ENCODE measurements around the gene FAM185A. TPM values are rescaled to one million over a fixed set of nuclear protein-coding genes. Genes with fewer than 3 reads are reported as not detected.
"Not testable (repeated sequence)": the region's sequence is repeated elsewhere in the genome, so short reads cannot be mapped to it uniquely, and the experiment has no call there.

Gene FAM185A
- total RNA-seq, 1 experiment from 2014 or later, result 12.8 TPM

- H3K36me3 Mint-ChIP-seq (ENCODE audit: insufficient read depth, unreplicated experiment); H3K4me3 ChIP-seq (ENCODE audit: low read depth, low read length); H3K9me3 Mint-ChIP-seq (ENCODE audit: unreplicated experiment); DNase-seq; CTCF ChIA-PET; intact Hi-C loops (cut with micrococcal nuclease; ENCODE audit: unreplicated experiment); H3K4me3 Mint-ChIP-seq (ENCODE audit: unreplicated experiment); H3K27me3 ChIP-seq (replicated peaks; ENCODE audit: control insufficient read depth, insufficient read depth, low read length); H3K9me3 ChIP-seq; POLR2A ChIA-PET; H3K27me3 Mint-ChIP-seq (ENCODE audit: insufficient read depth, unreplicated experiment); H3K27ac Mint-ChIP-seq (ENCODE audit: unreplicated experiment); H3K36me3 ChIP-seq (ENCODE audit: control insufficient read depth, insufficient read depth, low read length); BruUV-seq (replicated peaks); H3K4me1 Mint-ChIP-seq (ENCODE audit: low read depth, unreplicated experiment); H3K4me1 ChIP-seq: not testable (repeated sequence)
Observed at GRCh38 chr7:102794567-102794966, 45.8 kb downstream of the FAM185A start.

GRCh38 chr7:102795987-102796595, 47.3 kb downstream of the FAM185A start:
- H3K27me3 ChIP-seq (replicated peaks; ENCODE audit: control insufficient read depth, insufficient read depth, low read length); H3K27me3 Mint-ChIP-seq (ENCODE audit: insufficient read depth, unreplicated experiment); H3K27ac Mint-ChIP-seq (ENCODE audit: unreplicated experiment); H3K36me3 Mint-ChIP-seq (ENCODE audit: insufficient read depth, unreplicated experiment); DNase-seq; H3K4me1 Mint-ChIP-seq (ENCODE audit: low read depth, unreplicated experiment); intact Hi-C loops (cut with micrococcal nuclease; ENCODE audit: unreplicated experiment); H3K4me1 ChIP-seq; H3K4me3 Mint-ChIP-seq (ENCODE audit: unreplicated experiment); H3K4me3 ChIP-seq (ENCODE audit: low read depth, low read length); POLR2A ChIA-PET; CTCF ChIA-PET; H3K9me3 ChIP-seq; BruUV-seq (replicated peaks); H3K36me3 ChIP-seq (ENCODE audit: control insufficient read depth, insufficient read depth, low read length): not testable (repeated sequence)
- peaks cover 11% of the 10 kb centered on the region for H3K9me3 Mint-ChIP-seq (ENCODE audit: unreplicated experiment)

- no peak for TF ChIP-seq CTCF (IDR thresholded peaks at IDR 0.05; ENCODE audit: insufficient read depth in 1 of 2, low read depth in 1 of 2, low read length in 1 of 2, severe bottlenecking in 1 of 2, unreplicated experiment in 1 of 2)
- CTCF ChIA-PET, result no interaction called here
Observed at GRCh38 chr7:102806613-102807012, 57.8 kb downstream of the FAM185A start.

GRCh38 chr7:102810916-102811315, 62.1 kb downstream of the FAM185A start:
- BruUV-seq (replicated peaks), result no TSS peak

More at GRCh38 chr7:102806613-102807012, 57.8 kb downstream of the FAM185A start:
- Histone ChIP-seq H3K4me1 (no peaks in the 10 kb centered on the region), H3K27me3 (replicated peaks; ENCODE audit: control insufficient read depth, insufficient read depth, low read length) (no peaks in the 10 kb centered on the region), H3K4me3 (ENCODE audit: low read depth, low read length) (no peak overlapping the region), H3K36me3 (ENCODE audit: control insufficient read depth, insufficient read depth, low read length) (no peaks in the 10 kb centered on the region), H3K9me3 (no peaks in the 10 kb centered on the region)
- peaks cover 27% of the 10 kb centered on the region for H3K9me3 Mint-ChIP-seq (ENCODE audit: unreplicated experiment)
- H3K4me3 Mint-ChIP-seq (ENCODE audit: unreplicated experiment), result no peak overlapping the region
- no peak overlapping the region for H3K27ac Mint-ChIP-seq (ENCODE audit: unreplicated experiment)
- no peaks in the 10 kb centered on the region for H3K36me3 Mint-ChIP-seq (ENCODE audit: insufficient read depth, unreplicated experiment)
- H3K27me3 Mint-ChIP-seq (ENCODE audit: insufficient read depth, unreplicated experiment), result no peaks in the 10 kb centered on the region
- POLR2A ChIA-PET, result no interaction called here
- intact Hi-C loops (cut with micrococcal nuclease; ENCODE audit: unreplicated experiment), result no loop called here
- DNase-seq, result no peak
- BruUV-seq (replicated peaks), result no TSS peak
- H3K4me1 Mint-ChIP-seq (ENCODE audit: low read depth, unreplicated experiment), result no peaks in the 10 kb centered on the region

More at GRCh38 chr7:102810916-102811315, 62.1 kb downstream of the FAM185A start:
- no peak for TF ChIP-seq CTCF (IDR thresholded peaks at IDR 0.05; ENCODE audit: insufficient read depth in 1 of 2, low read depth in 1 of 2, low read length in 1 of 2, severe bottlenecking in 1 of 2, unreplicated experiment in 1 of 2)
- CTCF ChIA-PET, result interaction anchor here (1.2 kb wide), 1 partner anchor 247 kb away, joined by 4 read pairs; no protein-coding TSS in a partner anchor
- no peaks in the 10 kb centered on the region for H3K36me3 ChIP-seq (ENCODE audit: control insufficient read depth, insufficient read depth, low read length)
- POLR2A ChIA-PET, result no interaction called here
- no peak for DNase-seq
- Mint-ChIP-seq H3K27ac (ENCODE audit: unreplicated experiment) (no peak overlapping the region), H3K4me3 (ENCODE audit: unreplicated experiment) (no peak overlapping the region), H3K36me3 (ENCODE audit: insufficient read depth, unreplicated experiment) (no peaks in the 10 kb centered on the region), H3K27me3 (ENCODE audit: insufficient read depth, unreplicated experiment) (no peaks in the 10 kb centered on the region), H3K9me3 (ENCODE audit: unreplicated experiment) (no peaks in the 10 kb centered on the region), H3K4me1 (ENCODE audit: low read depth, unreplicated experiment) (no peaks in the 10 kb centered on the region)
- no peaks in the 10 kb centered on the region for H3K27me3 ChIP-seq (replicated peaks; ENCODE audit: control insufficient read depth, insufficient read depth, low read length)
- intact Hi-C loops (cut with micrococcal nuclease; ENCODE audit: unreplicated experiment), result no loop called here
- H3K4me1 ChIP-seq, result no peaks in the 10 kb centered on the region
- no peak overlapping the region for H3K4me3 ChIP-seq (ENCODE audit: low read depth, low read length)
- no peaks in the 10 kb centered on the region for H3K9me3 ChIP-seq
